OCI-LY1 (cell line): Measurements from ENCODE around the gene PKIG.

ENCODE experiments used
- H2AFZ ChIP-seq: fragments of 200-600 bp; sonication (generic), shearing (Covaris generic); 2 replicates; pipeline ENCODE4 v1.6.0; 2014; ENCODE audit warnings: antibody characterized with exemption, mild to moderate bottlenecking, low read length
- H3F3A ChIP-seq: fragments of 200-600 bp; sonication (generic), shearing (Covaris generic); 2 replicates; pipeline ENCODE4 v1.6.0; 2014; ENCODE audit warnings: mild to moderate bottlenecking, antibody characterized with exemption, low read length, moderate library complexity; ENCODE audit not compliant: insufficient read depth
- H3K27ac ChIP-seq: fragments of 200-600 bp; sonication (generic); 2 replicates; pipeline ENCODE4 v1.5.1; 2014; ENCODE audit warnings: low read length, mixed run types, mild to moderate bottlenecking, low read depth; ENCODE audit not compliant: poor library complexity, severe bottlenecking
- H3K27me3 ChIP-seq: fragments of 200-600 bp; sonication (generic); 2 replicates; pipeline ENCODE4 v1.6.0; 2014; ENCODE audit warnings: antibody characterized with exemption, mild to moderate bottlenecking, low read length, moderate library complexity; ENCODE audit not compliant: insufficient read depth
- H3K36me3 ChIP-seq: fragments of 200-600 bp; sonication (generic); 2 replicates; pipeline ENCODE4 v1.6.1; 2014; ENCODE audit warnings: mild to moderate bottlenecking, antibody characterized with exemption, low read length, moderate library complexity, mixed read lengths; ENCODE audit not compliant: insufficient read depth
- H3K4me1 ChIP-seq: fragments of 200-600 bp; sonication (generic); 2 replicates; pipeline ENCODE4 v1.5.1; 2014; ENCODE audit warnings: mild to moderate bottlenecking, low read length, moderate library complexity; ENCODE audit not compliant: insufficient read depth, severe bottlenecking
- H3K4me2 ChIP-seq: fragments of 200-600 bp; sonication (generic), shearing (Covaris generic); 2 replicates; pipeline ENCODE4 v1.6.1; 2014; ENCODE audit warnings: low read length
- H3K4me3 ChIP-seq: fragments of 200-600 bp; sonication (generic); 2 replicates; pipeline ENCODE4 v1.5.1; 2014; ENCODE audit warnings: low read length, low read depth, mild to moderate bottlenecking, mixed read lengths; ENCODE audit not compliant: poor library complexity, severe bottlenecking
- H3K79me2 ChIP-seq: fragments of 200-600 bp; shearing (Covaris generic); 2 replicates; pipeline ENCODE4 v1.6.1; 2016; ENCODE audit warnings: mixed run types, low read length, mixed read lengths; ENCODE audit not compliant: insufficient read depth
- H3K9ac ChIP-seq: fragments of 200-600 bp; sonication (generic), shearing (Covaris generic); 2 replicates; pipeline ENCODE4 v1.6.1; 2014; ENCODE audit warnings: mild to moderate bottlenecking, low read length, mixed read lengths
- H3K9me2 ChIP-seq: fragments of 200-600 bp; sonication (generic), shearing (Covaris generic); 2 replicates; pipeline ENCODE4 v1.6.1; 2014; ENCODE audit warnings: low read depth, mild to moderate bottlenecking, low read length, mixed read lengths
- H3K9me3 ChIP-seq: fragments of 200-600 bp; shearing (Covaris generic); 2 replicates; pipeline ENCODE4 v1.6.1; 2014; ENCODE audit warnings: low read length, mixed read lengths
- H4K20me1 ChIP-seq: fragments of 200-600 bp; sonication (generic), shearing (Covaris generic); 2 replicates; pipeline ENCODE4 v1.6.0; 2016; ENCODE audit warnings: mild to moderate bottlenecking, low read length; ENCODE audit not compliant: insufficient read depth
- EZH2 ChIP-seq: fragments of 200-600 bp; sonication (generic), shearing (Covaris generic); IDR thresholded peaks from 2 replicates; pipeline ENCODE4 v1.8.0; 2017; ENCODE audit warnings: borderline replicate concordance, mixed run types, mild to moderate bottlenecking, antibody characterized with exemption, low read length, moderate library complexity, mixed read lengths
- TF ChIP-seq, protein P1 (sequence below): fragments of 200-600 bp; sonication (generic), shearing (Covaris generic); IDR thresholded peaks from 2 replicates; pipeline ENCODE4 v1.5.1; 2017; ENCODE audit warnings: mild to moderate bottlenecking, antibody characterized with exemption, low read length, moderate library complexity, mixed read lengths

Gene PKIG

DNA sequence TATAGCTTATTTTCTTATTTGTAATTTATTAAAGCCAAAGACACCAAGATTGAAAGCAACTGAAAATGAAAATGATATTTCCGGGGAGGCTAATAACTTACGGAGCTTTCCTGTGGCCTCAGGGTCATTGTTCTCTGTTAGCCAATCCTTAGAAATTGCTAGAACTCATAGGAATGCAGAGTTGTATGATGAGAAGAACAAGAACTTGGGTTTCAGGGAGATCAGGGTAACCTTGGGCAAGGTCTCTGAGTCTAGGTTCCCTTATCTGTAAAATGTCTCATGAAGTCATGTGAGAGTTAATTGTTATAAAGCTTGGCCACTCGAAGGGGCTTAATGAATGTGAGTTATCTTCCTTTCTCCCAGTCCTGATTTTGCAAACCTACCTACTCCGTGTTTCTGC, 40.4 kb upstream of the PKIG start:
- H3K4me2 ChIP-seq: no peak overlapping the region
- H3K4me3 ChIP-seq: no peak overlapping the region
- H3K9ac ChIP-seq: no peak overlapping the region
- no peak overlapping the region for H2AFZ ChIP-seq
- TF ChIP-seq, protein P1, sequence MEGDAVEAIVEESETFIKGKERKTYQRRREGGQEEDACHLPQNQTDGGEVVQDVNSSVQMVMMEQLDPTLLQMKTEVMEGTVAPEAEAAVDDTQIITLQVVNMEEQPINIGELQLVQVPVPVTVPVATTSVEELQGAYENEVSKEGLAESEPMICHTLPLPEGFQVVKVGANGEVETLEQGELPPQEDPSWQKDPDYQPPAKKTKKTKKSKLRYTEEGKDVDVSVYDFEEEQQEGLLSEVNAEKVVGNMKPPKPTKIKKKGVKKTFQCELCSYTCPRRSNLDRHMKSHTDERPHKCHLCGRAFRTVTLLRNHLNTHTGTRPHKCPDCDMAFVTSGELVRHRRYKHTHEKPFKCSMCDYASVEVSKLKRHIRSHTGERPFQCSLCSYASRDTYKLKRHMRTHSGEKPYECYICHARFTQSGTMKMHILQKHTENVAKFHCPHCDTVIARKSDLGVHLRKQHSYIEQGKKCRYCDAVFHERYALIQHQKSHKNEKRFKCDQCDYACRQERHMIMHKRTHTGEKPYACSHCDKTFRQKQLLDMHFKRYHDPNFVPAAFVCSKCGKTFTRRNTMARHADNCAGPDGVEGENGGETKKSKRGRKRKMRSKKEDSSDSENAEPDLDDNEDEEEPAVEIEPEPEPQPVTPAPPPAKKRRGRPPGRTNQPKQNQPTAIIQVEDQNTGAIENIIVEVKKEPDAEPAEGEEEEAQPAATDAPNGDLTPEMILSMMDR: no peak
- no peak for TF ChIP-seq EZH2
- H3F3A ChIP-seq: no peaks in the 10 kb centered on the region
- H3K9me2 ChIP-seq: no peaks in the 10 kb centered on the region
- no peaks in the 10 kb centered on the region for H3K36me3 ChIP-seq
- H3K27me3 ChIP-seq: no peaks in the 10 kb centered on the region
- H3K4me1 ChIP-seq: peaks cover 6% of the 10 kb centered on the region
- H4K20me1 ChIP-seq: no peaks in the 10 kb centered on the region
- no peaks in the 10 kb centered on the region for H3K9me3 ChIP-seq
- no peak overlapping the region for H3K27ac ChIP-seq
- H3K79me2 ChIP-seq: no peaks in the 10 kb centered on the region

DNA sequence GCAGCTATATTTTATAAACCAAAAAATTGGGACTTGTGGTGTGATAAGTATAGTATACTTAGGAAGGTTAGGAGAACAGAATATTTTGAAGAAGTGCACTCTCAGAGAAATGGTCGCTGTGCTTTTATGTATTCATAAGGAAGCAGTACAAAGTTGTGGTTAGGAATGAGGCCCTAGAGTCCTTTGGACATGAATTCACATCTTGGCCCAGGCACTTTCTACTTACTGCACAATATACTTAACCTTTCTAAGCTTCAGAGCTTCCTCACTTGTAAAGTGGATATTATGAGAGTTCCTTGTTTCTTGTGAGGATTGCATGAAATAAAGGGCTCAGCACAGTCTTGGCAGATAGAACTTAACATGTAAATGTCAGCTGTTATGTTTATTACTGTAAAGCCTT, 39.5 kb upstream of the PKIG start:
- Histone ChIP-seq H3K4me3 (no peak overlapping the region), H3K9me3 (no peaks in the 10 kb centered on the region), H3K27ac (no peak overlapping the region), H3K36me3 (no peaks in the 10 kb centered on the region), H4K20me1 (no peaks in the 10 kb centered on the region), H3K79me2 (no peaks in the 10 kb centered on the region), H2AFZ (no peak overlapping the region), H3K9me2 (no peaks in the 10 kb centered on the region), H3K27me3 (no peaks in the 10 kb centered on the region), H3K4me2 (no peak overlapping the region), H3K9ac (no peak overlapping the region), H3F3A (no peaks in the 10 kb centered on the region), H3K4me1 (peaks cover 6% of the 10 kb centered on the region)
- TF ChIP-seq, protein P1: no peak
- TF ChIP-seq EZH2: no peak

DNA sequence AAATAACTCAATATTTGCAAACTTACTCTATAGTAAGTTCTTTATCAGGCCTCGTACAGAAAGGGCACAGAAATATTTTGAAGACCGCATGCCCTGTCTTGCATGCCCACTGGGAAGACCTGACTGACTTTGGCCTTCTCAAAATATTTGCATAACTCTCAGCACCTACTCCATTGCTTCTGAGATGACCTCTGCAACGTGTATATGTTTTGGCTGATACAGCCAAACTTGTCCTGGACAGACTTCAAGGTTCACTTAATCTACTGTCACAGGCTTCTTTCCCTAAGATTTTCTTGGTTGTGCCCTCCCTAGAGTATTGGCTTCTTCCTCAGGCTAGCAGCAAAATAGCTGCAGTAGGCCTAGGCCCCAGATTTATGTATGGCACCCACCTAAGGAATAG, 39.0 kb upstream of the PKIG start:
- Histone ChIP-seq H3K9me2 (no peaks in the 10 kb centered on the region), H3K27me3 (no peaks in the 10 kb centered on the region), H3K79me2 (no peaks in the 10 kb centered on the region), H3K9ac (no peak overlapping the region), H3K4me3 (no peak overlapping the region), H4K20me1 (no peaks in the 10 kb centered on the region), H3K4me2 (no peak overlapping the region), H3K4me1 (peaks cover 6% of the 10 kb centered on the region), H3K9me3 (no peaks in the 10 kb centered on the region), H3F3A (no peaks in the 10 kb centered on the region), H2AFZ (no peak overlapping the region), H3K27ac (no peak overlapping the region), H3K36me3 (no peaks in the 10 kb centered on the region)
- TF ChIP-seq, protein P1: no peak
- no peak for TF ChIP-seq EZH2
